Measurements from ENCODE around the gene TMEM184C. TPM values are rescaled to one million over a fixed set of nuclear protein-coding genes. Genes with fewer than 3 reads are reported as not detected.

TMEM184C gene
- total RNA-seq, 2 experiments from 2014 or later, result 22.5 to 24.0 TPM

DNA sequence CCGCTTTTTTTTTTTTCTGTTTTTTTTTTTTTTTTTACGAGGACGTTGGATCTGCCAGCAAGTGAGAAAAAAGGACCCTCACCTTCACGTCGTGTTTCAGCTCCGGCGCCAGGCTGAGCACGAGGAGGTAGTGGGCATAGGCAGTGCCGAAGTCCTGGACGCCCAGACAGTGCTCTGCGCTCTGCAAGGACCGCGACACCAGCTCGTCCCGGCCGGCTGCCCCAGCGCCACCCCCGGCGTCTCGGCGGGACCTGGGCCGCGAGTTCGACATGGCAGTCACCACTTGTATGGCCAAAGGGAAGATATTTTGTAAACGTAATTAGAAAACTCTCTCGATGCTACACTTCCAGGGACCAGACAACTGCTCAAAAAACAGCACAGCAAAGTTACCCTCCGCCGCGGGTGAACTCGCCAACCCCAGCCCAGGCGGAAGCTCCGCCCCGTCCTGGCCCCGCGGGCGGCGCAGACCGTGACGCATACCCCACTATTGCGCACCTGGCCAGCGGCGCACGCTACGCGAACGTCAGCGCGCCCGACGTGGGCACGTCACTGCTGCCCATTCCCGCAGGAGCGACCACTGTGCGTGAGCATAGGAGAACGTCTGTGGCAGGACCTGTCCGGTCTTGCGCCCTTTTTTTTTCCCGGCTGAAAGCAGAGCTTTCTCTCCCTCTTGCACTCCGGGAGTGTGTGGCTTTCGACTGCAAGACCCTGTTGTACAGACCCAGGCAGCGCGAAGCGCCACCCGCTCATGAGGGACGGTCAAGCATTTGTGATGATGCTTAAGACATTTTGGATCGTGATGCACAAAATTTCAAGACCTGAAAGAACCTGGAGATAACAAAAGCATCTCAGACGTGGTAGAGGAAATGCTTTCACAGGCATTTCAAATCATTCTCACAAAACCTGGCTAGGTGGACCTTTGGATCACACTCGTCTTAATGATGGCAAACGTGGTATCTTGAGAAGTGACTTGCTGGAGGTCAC is 66.8 kb downstream of the TMEM184C start, which contains the start of gene PRMT9:
PRMT9 (minus strand) TSS at position 447 of the 984 bp plus-strand sequence; CDS start at position 271, 176 bp downstream.
- ATAC-seq (ENCODE audit: low read depth) (peak; percentile 96), DNase-seq (peak; percentile 91)
- H3K4me1 Mint-ChIP-seq, result peaks cover 29% of the 10 kb centered on the region
- peak within 1 kb of the TSS; percentile 99 for H3K4me3 Mint-ChIP-seq
- H3K27ac Mint-ChIP-seq, result peak within 1 kb of the TSS; percentile 98
- POLR2A ChIA-PET, result interaction anchor here (0.5 to 2.8 kb wide), 17 partner anchors 10 to 758 kb away, joined by 3 to 53 read pairs (median 3); partner anchors contain the start of genes ARHGAP10, NR3C2 and TMEM184C
- peaks cover 5% of the 10 kb centered on the region for H3K27me3 Mint-ChIP-seq
- H3K36me3 Mint-ChIP-seq, result peaks cover 12% of the 10 kb centered on the region
- no peaks in the 10 kb centered on the region for H3K9me3 Mint-ChIP-seq

DNA sequence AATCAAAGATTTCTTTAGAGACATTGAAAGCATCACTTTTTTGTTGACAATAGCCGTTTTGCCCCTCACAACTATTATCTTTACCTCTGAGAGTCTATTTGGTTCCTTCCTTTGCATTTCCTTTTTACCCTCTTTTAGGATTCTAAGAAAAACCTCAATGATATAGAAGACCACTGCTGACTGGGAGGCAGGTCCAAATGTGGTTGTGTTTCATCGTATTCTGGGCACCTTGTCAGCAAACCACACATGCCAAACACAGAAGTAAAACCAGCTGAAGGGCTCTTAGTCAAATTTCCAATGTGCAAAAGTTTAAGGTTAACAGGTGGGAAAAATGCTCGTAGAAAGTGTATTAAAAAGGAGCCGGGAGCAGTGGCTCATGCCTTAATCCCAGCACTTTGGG is 71.9 kb downstream of the TMEM184C start:
- DNase-seq (no peak), ATAC-seq (ENCODE audit: low read depth) (peak; percentile 67)
- POLR2A ChIA-PET, result interaction anchor here (0.6 to 2.0 kb wide), 4 partner anchors 24 to 72 kb away, joined by 4 to 11 read pairs (median 4); partner anchors contain the start of genes ARHGAP10 and TMEM184C
- peak overlapping the region; percentile 92 for H3K27ac Mint-ChIP-seq
- no peaks in the 10 kb centered on the region for H3K9me3 Mint-ChIP-seq
- peaks cover 5% of the 10 kb centered on the region for H3K36me3 Mint-ChIP-seq
- H3K27me3 Mint-ChIP-seq, result peaks cover 17% of the 10 kb centered on the region
- H3K4me3 Mint-ChIP-seq, result peak overlapping the region; percentile 79
- H3K4me1 Mint-ChIP-seq, result peaks cover 24% of the 10 kb centered on the region

GRCh38 chr4:147691820-147692219 is 74.6 kb downstream of the TMEM184C start:
- Mint-ChIP-seq H3K27ac (peak overlapping the region; percentile 7), H3K9me3 (no peaks in the 10 kb centered on the region), H3K36me3 (peaks cover 5% of the 10 kb centered on the region), H3K4me1 (peaks cover 19% of the 10 kb centered on the region), H3K27me3 (peaks cover 23% of the 10 kb centered on the region), H3K4me3 (no peak overlapping the region)
- DNase-seq, result no peak
- POLR2A ChIA-PET, result no interaction called here
- ATAC-seq (ENCODE audit: low read depth), result no peak

DNA sequence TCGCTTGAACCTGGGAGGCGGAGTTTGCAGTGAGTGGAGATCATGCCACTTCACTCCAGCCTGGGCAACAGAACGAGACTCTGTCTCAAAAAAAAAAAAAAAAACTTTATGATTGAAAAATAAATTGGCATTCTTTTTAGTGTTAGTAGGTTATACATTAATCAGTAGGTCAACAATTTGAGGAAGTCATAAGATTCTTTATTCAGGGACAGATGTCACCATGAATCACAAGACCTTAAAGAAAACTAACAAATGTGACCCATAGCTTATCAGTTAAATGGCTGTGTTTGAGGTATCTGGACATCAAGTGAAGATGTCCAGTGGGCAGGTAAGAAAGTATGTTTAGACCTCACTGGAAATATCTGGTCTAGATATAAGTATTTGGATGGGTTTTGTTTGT is 76.0 kb downstream of the TMEM184C start:
- no peak overlapping the region for H3K4me3 Mint-ChIP-seq
- POLR2A ChIA-PET, result interaction anchor here (0.7 kb wide), 1 partner anchor 175 kb away, joined by 3 read pairs; no protein-coding TSS in a partner anchor
- DNase-seq, result no peak
- H3K27me3 Mint-ChIP-seq, result peaks cover 23% of the 10 kb centered on the region
- H3K9me3 Mint-ChIP-seq, result no peaks in the 10 kb centered on the region
- H3K36me3 Mint-ChIP-seq, result peaks cover 3% of the 10 kb centered on the region
- no peak overlapping the region for H3K27ac Mint-ChIP-seq
- no peak for ATAC-seq (ENCODE audit: low read depth)
- H3K4me1 Mint-ChIP-seq, result peaks cover 15% of the 10 kb centered on the region

GRCh38 chr4:147696866-147697265 is 79.7 kb downstream of the TMEM184C start:
- H3K4me1 Mint-ChIP-seq, result no peaks in the 10 kb centered on the region
- POLR2A ChIA-PET, result interaction anchor here (1.1 kb wide), 1 partner anchor 13 kb away, joined by 3 read pairs; the partner anchor contains the start of gene PRMT9
- H3K27me3 Mint-ChIP-seq, result peaks cover 28% of the 10 kb centered on the region
- ATAC-seq (ENCODE audit: low read depth) (no peak), DNase-seq (no peak)
- no peaks in the 10 kb centered on the region for H3K36me3 Mint-ChIP-seq
- H3K9me3 Mint-ChIP-seq, result no peaks in the 10 kb centered on the region
- H3K4me3 Mint-ChIP-seq, result no peak overlapping the region
- no peak overlapping the region for H3K27ac Mint-ChIP-seq

DNA sequence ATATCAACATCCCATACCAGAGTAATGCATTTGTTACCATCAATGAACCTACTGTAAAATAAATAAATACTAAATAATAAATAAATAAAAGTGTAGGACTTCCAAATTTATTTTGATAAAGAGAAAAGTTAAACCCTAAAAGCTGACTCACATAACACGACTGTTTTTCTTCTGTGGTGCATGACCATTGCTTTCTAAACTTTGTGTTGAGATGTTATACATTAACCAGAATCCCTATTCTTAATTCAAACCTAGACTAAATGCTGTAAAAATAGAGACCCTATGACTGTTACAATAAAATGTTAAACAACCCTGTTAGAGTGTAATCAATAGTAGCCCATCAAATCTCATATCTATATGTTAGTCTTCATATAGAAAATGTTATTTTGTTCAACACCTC is 87.6 kb downstream of the TMEM184C start:
- POLR2A ChIA-PET, result no interaction called here

DNA sequence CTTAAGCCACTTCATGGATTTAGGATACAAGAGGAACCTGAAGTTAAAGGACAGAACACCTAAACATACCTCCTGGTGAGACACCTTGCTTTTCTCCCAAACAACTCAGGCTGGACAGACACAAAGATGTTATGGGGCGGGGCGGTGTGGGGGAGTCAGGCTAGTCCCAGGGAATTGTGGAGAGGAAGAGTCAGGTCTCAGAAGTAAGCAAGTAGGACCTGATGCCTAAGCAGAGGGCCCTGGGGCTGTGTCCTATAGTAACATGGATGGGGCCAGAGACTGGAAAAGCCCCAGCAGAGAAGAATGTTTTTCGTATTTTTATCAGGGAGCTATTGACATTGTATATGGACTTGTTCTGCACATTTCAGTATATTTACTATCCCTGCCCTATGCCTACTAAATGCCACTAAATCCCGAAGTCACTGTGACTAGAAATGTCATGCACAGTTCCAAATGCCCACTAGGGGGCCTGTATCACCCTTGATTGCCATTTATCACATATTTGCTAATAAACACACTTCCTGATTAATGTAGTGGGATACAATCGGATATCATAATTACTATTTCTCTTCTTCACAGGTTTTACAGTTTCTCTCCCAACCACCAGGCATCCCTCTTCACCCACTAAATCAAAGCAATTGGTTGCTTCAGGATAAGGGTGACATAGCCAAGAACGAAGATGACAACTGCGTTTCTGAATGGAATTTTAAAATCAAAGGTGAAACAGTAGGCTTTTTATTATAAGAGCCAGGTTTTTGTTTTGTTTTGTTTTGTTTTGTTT is 90.9 kb downstream of the TMEM184C start:
- Mint-ChIP-seq H3K27me3 (peaks cover 24% of the 10 kb centered on the region), H3K9me3 (no peaks in the 10 kb centered on the region), H3K4me1 (peaks cover 6% of the 10 kb centered on the region), H3K27ac (no peak overlapping the region), H3K36me3 (no peaks in the 10 kb centered on the region), H3K4me3 (no peak overlapping the region)
- POLR2A ChIA-PET, result no interaction called here
- peak; percentile 45 for ATAC-seq (ENCODE audit: low read depth)
- no peak for DNase-seq

More for the DNA sequence above, 87.6 kb downstream of the TMEM184C start:
- Mint-ChIP-seq H3K27ac (no peak overlapping the region), H3K4me3 (no peak overlapping the region), H3K4me1 (peaks cover 6% of the 10 kb centered on the region), H3K9me3 (no peaks in the 10 kb centered on the region), H3K27me3 (peaks cover 18% of the 10 kb centered on the region), H3K36me3 (no peaks in the 10 kb centered on the region)
- ATAC-seq (ENCODE audit: low read depth) (no peak), DNase-seq (no peak)

DNA sequence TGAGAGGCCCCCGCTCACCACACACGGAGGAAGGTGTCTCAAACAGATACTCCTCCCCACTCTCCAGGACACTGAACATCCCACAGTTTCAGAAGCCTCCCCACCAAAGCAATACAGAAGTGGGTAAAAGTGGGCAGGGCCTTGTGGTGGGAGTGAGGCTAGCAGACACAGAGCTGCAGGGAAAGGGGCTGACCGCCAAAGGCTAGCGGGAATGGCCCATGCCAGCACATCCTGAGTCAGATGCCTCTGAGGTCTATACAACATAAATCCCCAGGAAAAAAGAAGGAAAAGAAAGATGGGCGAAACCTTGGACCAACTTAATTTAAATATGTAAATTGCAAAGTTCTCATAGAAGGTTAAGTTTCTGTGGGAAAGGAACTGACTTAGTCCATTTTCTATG is 92.8 kb downstream of the TMEM184C start:
- H3K36me3 Mint-ChIP-seq, result no peaks in the 10 kb centered on the region
- DNase-seq (no peak), ATAC-seq (ENCODE audit: low read depth) (no peak)
- H3K27ac Mint-ChIP-seq, result no peak overlapping the region
- no peak overlapping the region for H3K4me3 Mint-ChIP-seq
- H3K9me3 Mint-ChIP-seq, result no peaks in the 10 kb centered on the region
- H3K4me1 Mint-ChIP-seq, result peaks cover 6% of the 10 kb centered on the region
- POLR2A ChIA-PET, result interaction anchor here (1.1 kb wide), 1 partner anchor 26 kb away, joined by 3 read pairs; the partner anchor contains the start of gene PRMT9
- peaks cover 17% of the 10 kb centered on the region for H3K27me3 Mint-ChIP-seq

DNA sequence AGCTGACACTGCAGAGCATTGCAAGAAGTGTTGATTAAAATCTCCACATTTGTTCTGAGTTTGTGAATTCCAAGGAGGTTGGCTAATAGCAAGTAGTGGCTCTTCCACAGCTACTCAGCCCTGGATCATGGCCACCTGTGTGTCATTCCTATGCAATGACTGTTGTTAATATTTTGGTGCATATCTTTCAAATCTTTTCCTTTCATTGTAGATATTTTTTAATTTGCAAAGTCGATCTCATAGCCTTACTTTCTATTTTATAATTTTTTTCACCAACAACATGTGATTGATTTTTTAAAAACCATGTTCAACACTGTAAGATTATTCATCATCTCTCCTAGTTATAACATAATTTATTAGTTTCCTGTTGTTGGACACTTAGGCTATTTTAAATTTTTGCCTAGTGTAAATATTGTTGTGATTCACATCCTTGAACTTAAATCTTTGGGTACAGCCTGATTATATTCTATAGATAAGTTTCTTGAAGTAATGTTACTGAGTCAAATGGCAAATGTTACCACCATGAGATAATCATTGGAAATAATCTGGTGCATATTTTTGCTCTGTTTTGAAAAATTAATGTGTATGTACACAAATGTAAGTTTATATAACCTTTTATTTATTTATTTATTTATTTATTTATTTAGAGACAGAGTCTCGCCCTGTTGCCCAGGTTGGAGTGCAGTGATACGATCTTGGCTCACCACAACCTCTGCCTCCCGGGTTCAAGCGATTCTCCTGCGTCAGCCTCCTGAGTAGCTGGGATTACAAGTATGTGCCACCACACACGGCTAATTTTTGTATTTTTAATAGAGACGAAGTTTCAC is 97.6 kb downstream of the TMEM184C start:
- H3K36me3 Mint-ChIP-seq, result no peaks in the 10 kb centered on the region
- DNase-seq, result no peak
- peaks cover 19% of the 10 kb centered on the region for H3K27me3 Mint-ChIP-seq
- H3K27ac Mint-ChIP-seq, result no peak overlapping the region
- ATAC-seq (ENCODE audit: low read depth), result no peak
- H3K4me1 Mint-ChIP-seq, result peaks cover 2% of the 10 kb centered on the region
- no peak overlapping the region for H3K4me3 Mint-ChIP-seq
- peaks cover 1% of the 10 kb centered on the region for H3K9me3 Mint-ChIP-seq
- POLR2A ChIA-PET, result no interaction called here

GRCh38 chr4:147717878-147718277 is 100.7 kb downstream of the TMEM184C start:
- H3K27ac Mint-ChIP-seq, result no peak overlapping the region
- ATAC-seq (ENCODE audit: low read depth) (no peak), DNase-seq (no peak)
- peaks cover 2% of the 10 kb centered on the region for H3K4me1 Mint-ChIP-seq
- POLR2A ChIA-PET, result no interaction called here
- H3K27me3 Mint-ChIP-seq, result peaks cover 9% of the 10 kb centered on the region
- no peaks in the 10 kb centered on the region for H3K36me3 Mint-ChIP-seq
- peaks cover 1% of the 10 kb centered on the region for H3K9me3 Mint-ChIP-seq
- H3K4me3 Mint-ChIP-seq, result no peak overlapping the region
